NCI-H2196 (cell line): ENCODE results near the gene CA10.

ENCODE experiments used
- DNase-seq: peaks from one replicate; lab custom pipeline; 2025; ENCODE audit not compliant: unreplicated experiment; lab: John Stamatoyannopoulos, UW

Gene CA10

GRCh38 chr17:51610834-51611233, 547.7 kb downstream of the CA10 start:
- no peak for DNase-seq

GRCh38 chr17:51610155-51610554, 548.4 kb downstream of the CA10 start:
- DNase-seq = no peak

DNA sequence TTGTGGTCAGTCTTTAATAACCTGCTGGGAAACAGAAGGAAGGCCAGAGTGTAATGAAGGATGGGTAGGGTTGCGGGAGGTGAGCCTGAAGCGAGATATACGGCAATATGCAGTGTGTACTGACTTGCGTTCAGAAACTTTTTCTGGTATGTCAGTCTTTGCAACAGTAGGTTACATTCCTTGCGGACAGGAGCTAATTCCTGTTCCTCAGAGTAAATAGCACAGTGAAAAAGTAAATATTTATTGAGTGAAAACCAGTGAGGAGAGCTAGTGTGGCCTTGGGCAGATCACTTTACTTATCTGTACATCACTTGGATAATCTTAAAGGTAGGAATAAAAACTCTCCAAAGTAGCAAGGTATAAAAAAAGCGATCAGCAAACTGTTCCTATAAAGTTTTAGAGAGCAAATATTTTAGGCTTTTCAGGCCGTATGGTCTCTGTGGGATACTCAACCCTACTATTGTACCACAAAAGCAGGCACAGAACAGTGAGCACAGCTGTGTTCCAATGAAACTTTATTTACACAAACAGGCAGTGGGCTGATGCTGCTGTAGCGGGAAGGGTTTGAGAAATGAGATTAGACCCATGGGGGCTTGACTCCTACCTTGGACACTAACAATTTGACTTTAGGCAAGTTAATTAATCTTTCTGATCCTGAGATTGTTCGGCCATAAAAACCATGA, 550.1 kb downstream of the CA10 start:
- DNase-seq = no peak

DNA sequence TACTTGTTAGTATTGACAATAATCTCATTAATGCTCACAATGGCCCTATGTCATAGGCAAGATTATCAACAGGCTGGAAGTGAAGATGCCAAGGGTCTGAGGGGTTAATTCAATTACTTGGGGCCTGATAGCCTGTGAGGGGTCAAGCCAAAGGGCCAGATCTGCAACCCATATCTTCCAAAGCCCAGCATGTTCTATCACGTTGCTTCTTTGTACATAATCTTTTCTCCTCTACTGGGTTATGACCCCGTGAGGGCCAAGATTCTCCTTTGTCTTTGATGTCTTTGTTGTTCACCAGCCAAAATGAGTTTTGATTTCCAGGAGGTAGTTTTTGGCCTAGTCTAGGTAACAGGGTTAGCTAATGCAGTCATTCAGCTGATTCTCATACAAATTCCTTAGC, 551.0 kb downstream of the CA10 start:
- DNase-seq = no peak

GRCh38 chr17:51604299-51605020, 554.1 kb downstream of the CA10 start:
- DNase-seq = no peak

DNA sequence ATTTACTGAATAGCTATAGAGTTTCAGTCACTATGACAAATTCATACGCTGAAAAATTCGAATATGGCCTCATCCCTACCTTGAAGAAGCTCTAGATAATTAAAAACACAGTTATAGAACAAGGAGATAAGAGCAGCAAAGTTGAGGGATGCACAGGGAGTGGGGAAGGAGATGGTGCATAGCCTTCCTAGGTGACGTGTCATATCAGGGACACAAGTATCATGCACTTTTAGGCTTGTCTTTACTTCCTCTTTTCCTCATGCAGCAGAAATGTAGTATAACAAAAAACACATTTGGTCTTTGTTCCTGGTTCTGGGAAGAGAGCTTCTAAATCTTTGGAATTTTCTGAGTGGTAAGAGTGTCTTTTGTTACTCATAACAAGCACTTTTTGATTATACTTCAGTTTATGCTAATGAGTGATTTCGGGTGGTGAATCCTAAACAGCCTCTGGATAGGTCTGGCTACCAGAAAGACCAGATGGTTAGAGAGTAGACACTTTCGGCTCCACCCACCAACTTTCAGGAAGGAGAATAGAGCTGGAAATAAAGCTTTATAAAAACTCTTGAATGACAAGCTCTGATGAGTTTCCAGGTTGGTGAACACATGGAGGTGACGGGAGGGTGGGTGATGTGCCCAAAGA, 556.8 kb downstream of the CA10 start:
- no peak for DNase-seq

GRCh38 chr17:51598824-51599223, 559.7 kb downstream of the CA10 start:
- DNase-seq = no peak

DNA sequence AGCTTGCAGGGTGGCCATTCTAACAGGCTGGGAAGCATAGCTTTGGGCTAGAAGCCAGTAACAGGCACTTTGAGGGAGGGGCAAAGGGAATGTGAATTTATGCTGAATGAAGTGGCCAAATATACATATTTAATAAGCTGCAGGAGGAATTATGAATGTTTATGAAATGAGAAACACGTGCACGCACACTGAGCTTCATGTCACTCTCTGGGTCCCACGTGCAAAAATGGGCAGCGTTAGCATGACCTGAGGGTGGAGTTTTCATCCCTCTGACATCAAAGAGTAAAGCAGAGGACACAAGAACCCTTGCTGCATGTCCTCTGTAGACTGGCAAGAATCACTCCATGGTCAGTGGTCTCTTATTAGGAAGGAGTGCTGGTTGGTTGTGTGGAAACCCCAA, 561.2 kb downstream of the CA10 start:
- DNase-seq = no peak

DNA sequence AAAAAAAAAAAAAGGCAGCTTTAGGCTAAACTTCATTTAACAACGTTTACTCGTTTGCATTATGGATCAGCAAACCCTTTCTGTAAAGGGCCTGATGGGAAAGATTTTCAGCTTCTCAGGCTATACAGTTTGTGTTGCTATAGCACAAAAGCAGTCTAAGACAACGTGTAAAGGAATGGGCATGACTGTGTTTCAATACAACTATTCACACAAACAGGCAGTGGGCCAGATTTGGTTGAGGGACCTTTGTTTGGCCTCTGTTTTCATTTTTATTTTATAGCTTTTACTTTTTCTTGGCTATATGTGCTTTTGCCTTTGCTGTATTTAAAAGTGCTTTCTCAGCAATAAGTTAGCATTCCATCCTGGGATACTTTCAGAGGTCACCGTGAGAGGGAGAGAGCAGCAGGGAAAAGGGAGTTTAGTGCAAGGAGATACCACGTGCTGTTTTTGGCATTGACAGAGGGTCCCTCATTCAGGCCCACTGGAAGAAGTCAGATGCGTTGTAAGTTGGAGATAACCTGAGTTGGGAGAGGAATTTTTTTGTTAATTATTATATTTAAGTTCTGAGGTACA, 562.6 kb downstream of the CA10 start:
- no peak for DNase-seq

- DNase-seq = peak; percentile 91
Observed at GRCh38 chr17:51590071-51590656, 568.4 kb downstream of the CA10 start.

DNA sequence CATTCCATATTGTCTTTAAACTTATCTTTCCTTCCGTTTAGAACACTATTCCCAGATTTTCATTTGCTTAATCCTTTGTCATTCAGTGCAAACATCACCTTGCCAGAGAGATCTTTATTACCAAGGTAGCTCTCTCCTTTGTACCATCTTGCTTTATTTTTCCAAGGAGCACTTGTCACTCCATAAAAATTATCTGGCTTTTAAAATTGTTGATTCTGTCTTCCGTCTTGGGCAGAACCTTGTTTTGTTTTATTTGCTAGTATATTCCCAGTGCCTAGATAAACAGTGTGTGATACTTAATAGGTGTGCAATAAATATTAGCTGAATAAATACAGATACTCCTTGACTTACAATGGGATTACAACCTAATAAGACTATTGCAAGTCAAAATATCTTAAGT, 570.5 kb downstream of the CA10 start:
- DNase-seq = no peak

DNA sequence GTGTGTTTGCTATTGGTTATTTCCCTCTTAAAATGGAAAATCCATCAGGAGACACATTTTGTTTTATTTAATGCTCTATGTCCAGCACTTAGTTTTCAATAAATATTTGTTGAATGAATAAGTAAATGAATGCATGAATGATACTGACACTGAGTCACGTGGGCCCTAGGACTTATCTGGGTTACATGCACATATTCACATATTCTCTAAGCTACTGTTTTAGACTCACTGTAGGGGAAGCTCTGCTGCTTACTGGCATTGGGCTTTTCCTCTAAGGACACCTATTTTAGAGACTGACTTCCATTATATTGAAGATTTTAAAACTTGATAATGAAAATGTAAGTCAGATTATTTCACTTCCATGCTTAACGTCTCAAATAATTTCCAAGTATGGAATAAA, 571.0 kb downstream of the CA10 start:
- no peak for DNase-seq

DNA sequence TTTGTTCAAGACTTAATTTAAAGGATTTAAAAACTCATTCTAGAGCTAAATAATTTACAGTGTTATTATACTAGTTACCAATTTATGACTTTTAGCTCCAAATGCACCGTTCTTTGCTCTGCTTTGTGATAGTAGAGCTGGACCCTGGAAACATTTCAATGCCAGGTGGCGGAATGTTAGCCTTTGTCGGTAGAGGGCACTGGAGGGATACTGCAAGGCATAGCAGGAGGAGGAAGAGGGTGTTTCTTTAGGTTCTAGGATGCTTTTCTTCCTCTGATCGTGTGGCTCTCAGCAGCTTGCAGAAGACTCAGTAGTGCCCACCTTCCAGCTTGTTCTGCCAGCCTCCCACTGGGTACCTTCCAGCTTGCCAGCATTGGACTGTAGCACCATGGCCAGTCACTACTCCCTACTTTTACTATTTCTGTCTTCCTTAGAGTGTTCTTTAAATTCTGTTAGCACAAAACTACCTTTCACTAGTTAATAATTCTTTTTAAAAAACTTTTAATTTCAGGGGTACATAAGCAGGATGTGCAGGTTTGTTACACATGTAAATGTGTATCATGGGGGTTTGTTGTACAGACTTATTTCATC, 572.9 kb downstream of the CA10 start:
- DNase-seq = no peak

DNA sequence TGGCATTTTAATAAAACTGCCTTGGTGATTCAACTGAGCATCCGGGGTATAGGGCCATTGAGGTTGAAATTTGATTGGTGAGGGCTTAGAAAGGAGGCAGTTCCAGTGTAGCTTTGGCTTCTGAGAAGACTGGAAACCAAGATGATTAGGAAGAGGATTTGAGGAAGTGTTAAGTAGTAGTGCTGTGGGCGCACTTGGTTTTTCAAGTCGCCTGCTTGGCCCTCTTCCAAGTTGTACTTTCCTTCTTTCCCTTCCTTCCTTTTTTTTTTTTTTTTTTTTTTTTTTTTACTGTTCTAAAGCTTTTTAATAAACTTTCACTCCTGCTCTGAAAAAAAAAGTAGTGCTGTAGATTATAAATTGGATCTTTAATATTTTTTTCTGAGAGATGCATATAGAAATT, 577.6 kb downstream of the CA10 start:
- DNase-seq = no peak
